ENCODE data around the gene TMEM8B. TPM values are rescaled to one million over a fixed set of nuclear protein-coding genes. Genes with fewer than 3 reads are reported as not detected.

The TMEM8B gene
- total RNA-seq, 1 experiment from 2014 or later = 7.2 TPM

DNA sequence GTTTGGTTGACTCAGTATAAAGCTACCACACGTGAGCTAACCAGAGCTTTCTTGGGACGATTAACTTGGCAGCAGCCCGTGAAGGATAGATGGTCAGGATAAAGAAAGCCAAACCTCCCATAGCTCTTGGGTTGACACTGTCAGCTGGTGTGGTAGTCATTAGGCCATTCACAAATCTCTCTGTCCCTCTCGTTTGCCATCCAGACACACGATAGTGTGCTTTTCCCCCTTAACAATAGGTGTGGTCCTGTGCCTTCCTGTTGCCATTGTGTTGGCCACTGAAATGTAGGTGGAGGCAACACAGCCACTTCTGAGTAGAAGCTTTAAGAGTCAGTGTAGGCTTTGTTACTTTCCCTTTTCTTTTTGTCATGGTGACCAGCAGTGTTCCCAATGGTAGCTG lies 29.4 kb downstream of the TMEM8B start:
- Histone ChIP-seq H3K4me3 (replicated peaks in 1 of 2; ENCODE audit: low read depth in 1 of 2, low read length in 2 of 2) (no peak overlapping the region), H3K9me3 (ENCODE audit: control insufficient read depth in 1 of 2, insufficient read depth in 1 of 2, low read depth in 1 of 2, low read length in 2 of 2) (no peaks in the 10 kb centered on the region), H3K27me3 (ENCODE audit: insufficient read depth, low read length) (peaks cover 3% of the 10 kb centered on the region; the same call in 1 of the 2 replicates), H2AFZ (ENCODE audit: low read depth, low read length, poor library complexity, severe bottlenecking) (no peak overlapping the region), H3K4me1 (ENCODE audit: control insufficient read depth in 1 of 2, insufficient read depth in 2 of 2, low read length in 2 of 2) (no peaks in the 10 kb centered on the region), H3K4me2 (ENCODE audit: low read length) (no peak overlapping the region), H3K79me2 (ENCODE audit: insufficient read depth, low read length) (no peaks in the 10 kb centered on the region), H3K27ac (ENCODE audit: low read depth, low read length) (no peak overlapping the region), H3K36me3 (ENCODE audit: control insufficient read depth in 1 of 2, insufficient read depth in 2 of 2, low read length in 2 of 2) (no peaks in the 10 kb centered on the region), H3K9ac (ENCODE audit: low read length) (no peak overlapping the region), H3K9me2 (ENCODE audit: insufficient read depth) (no peaks in the 10 kb centered on the region), H4K20me1 (ENCODE audit: insufficient read depth) (no peaks in the 10 kb centered on the region)
- ChIA-PET CTCF (interaction anchor here (1.3 kb wide), 1 partner anchor 24 kb away, joined by 3 read pairs; no protein-coding TSS in a partner anchor), POLR2A (no interaction called here), RAD21 (ENCODE audit: low non-redundant PET in 1 of 2, low total read pairs in 2 of 2, uncharacterized antibody in 2 of 2, unreplicated experiment in 2 of 2) (no interaction called here)
- TF ChIP-seq EGR1 (IDR thresholded peaks at IDR 0.05; ENCODE audit: low read depth) (no peak), EZH2 (IDR thresholded peaks at IDR 0.05) (no peak), SRF (IDR thresholded peaks at IDR 0.05; ENCODE audit: low read depth) (no peak), SP1 (IDR thresholded peaks at IDR 0.05; ENCODE audit: low read depth) (no peak), YY1 (IDR thresholded peaks at IDR 0.05; ENCODE audit: extremely low read depth, insufficient replicate concordance, low read depth, low read length) (no peak), RAD21 (IDR thresholded peaks at IDR 0.05; ENCODE audit: low read depth) (no peak), FOSL1 (IDR thresholded peaks at IDR 0.05; ENCODE audit: low read depth) (no peak), CBX3 (IDR thresholded peaks at IDR 0.05; ENCODE audit: low read depth) (no peak), POLR2A (IDR thresholded peaks at IDR 0.05; ENCODE audit: borderline replicate concordance, extremely low read depth, insufficient read depth, insufficient read length) (no peak), JUND (IDR thresholded peaks at IDR 0.05) (no peak), EZH2phosphoT487 (IDR thresholded peaks at IDR 0.05; ENCODE audit: borderline replicate concordance) (no peak), TCF7L2 (IDR thresholded peaks at IDR 0.05; ENCODE audit: borderline replicate concordance, extremely low read depth, insufficient read depth, insufficient read length) (no peak)
- TF ChIP-seq, protein P1, sequence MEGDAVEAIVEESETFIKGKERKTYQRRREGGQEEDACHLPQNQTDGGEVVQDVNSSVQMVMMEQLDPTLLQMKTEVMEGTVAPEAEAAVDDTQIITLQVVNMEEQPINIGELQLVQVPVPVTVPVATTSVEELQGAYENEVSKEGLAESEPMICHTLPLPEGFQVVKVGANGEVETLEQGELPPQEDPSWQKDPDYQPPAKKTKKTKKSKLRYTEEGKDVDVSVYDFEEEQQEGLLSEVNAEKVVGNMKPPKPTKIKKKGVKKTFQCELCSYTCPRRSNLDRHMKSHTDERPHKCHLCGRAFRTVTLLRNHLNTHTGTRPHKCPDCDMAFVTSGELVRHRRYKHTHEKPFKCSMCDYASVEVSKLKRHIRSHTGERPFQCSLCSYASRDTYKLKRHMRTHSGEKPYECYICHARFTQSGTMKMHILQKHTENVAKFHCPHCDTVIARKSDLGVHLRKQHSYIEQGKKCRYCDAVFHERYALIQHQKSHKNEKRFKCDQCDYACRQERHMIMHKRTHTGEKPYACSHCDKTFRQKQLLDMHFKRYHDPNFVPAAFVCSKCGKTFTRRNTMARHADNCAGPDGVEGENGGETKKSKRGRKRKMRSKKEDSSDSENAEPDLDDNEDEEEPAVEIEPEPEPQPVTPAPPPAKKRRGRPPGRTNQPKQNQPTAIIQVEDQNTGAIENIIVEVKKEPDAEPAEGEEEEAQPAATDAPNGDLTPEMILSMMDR (IDR thresholded peaks at IDR 0.05 in 2 of 3, conservative IDR thresholded peaks at IDR 0.05 in 1 of 3; ENCODE audit: borderline replicate concordance in 1 of 3, insufficient read depth in 1 of 3, low read depth in 2 of 3, low read length in 2 of 3) = no peak
- TF ChIP-seq, protein P2, sequence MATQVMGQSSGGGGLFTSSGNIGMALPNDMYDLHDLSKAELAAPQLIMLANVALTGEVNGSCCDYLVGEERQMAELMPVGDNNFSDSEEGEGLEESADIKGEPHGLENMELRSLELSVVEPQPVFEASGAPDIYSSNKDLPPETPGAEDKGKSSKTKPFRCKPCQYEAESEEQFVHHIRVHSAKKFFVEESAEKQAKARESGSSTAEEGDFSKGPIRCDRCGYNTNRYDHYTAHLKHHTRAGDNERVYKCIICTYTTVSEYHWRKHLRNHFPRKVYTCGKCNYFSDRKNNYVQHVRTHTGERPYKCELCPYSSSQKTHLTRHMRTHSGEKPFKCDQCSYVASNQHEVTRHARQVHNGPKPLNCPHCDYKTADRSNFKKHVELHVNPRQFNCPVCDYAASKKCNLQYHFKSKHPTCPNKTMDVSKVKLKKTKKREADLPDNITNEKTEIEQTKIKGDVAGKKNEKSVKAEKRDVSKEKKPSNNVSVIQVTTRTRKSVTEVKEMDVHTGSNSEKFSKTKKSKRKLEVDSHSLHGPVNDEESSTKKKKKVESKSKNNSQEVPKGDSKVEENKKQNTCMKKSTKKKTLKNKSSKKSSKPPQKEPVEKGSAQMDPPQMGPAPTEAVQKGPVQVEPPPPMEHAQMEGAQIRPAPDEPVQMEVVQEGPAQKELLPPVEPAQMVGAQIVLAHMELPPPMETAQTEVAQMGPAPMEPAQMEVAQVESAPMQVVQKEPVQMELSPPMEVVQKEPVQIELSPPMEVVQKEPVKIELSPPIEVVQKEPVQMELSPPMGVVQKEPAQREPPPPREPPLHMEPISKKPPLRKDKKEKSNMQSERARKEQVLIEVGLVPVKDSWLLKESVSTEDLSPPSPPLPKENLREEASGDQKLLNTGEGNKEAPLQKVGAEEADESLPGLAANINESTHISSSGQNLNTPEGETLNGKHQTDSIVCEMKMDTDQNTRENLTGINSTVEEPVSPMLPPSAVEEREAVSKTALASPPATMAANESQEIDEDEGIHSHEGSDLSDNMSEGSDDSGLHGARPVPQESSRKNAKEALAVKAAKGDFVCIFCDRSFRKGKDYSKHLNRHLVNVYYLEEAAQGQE (IDR thresholded peaks at IDR 0.05; ENCODE audit: low read depth) = no peak
- TF ChIP-seq, protein P3, sequence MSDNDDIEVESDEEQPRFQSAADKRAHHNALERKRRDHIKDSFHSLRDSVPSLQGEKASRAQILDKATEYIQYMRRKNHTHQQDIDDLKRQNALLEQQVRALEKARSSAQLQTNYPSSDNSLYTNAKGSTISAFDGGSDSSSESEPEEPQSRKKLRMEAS (IDR thresholded peaks at IDR 0.05) = no peak
- TF ChIP-seq, protein P4, sequence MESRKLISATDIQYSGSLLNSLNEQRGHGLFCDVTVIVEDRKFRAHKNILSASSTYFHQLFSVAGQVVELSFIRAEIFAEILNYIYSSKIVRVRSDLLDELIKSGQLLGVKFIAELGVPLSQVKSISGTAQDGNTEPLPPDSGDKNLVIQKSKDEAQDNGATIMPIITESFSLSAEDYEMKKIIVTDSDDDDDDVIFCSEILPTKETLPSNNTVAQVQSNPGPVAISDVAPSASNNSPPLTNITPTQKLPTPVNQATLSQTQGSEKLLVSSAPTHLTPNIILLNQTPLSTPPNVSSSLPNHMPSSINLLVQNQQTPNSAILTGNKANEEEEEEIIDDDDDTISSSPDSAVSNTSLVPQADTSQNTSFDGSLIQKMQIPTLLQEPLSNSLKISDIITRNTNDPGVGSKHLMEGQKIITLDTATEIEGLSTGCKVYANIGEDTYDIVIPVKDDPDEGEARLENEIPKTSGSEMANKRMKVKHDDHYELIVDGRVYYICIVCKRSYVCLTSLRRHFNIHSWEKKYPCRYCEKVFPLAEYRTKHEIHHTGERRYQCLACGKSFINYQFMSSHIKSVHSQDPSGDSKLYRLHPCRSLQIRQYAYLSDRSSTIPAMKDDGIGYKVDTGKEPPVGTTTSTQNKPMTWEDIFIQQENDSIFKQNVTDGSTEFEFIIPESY (IDR thresholded peaks at IDR 0.05; ENCODE audit: extremely low read depth, insufficient replicate concordance, low read length) = no peak
- no peak for DNase-seq (ENCODE audit: low read depth, low spot score)
- BruUV-seq (replicated peaks) = no TSS peak
- intact Hi-C loops (cut with micrococcal nuclease) = no loop called here
- no peak for ATAC-seq
